ENCODE measurements around the gene YPEL2.

DNA sequence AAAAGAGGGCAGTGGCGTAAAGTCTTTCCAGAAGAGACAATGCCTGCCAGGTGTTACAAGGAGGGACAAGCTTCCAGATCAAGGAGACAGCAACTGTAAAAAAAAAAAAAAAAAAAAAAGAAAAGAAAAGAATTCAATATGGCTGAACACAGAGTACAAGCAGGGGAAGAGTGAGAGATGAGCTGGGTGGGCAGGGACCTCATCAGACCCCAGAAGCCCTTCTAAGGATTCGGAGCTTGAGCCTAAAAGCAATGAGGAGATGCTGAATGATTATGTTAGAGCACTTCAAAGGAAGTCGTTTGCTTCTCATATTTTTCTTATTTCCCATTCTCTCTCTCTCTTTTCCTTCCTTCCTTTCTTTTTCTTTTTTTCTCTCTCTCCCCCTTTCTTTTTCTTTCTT, 103.0 kb downstream of the YPEL2 start:
- TF ChIP-seq POLR2A (IDR thresholded peaks at IDR 0.05): no peak
- TF ChIP-seq, protein P1, sequence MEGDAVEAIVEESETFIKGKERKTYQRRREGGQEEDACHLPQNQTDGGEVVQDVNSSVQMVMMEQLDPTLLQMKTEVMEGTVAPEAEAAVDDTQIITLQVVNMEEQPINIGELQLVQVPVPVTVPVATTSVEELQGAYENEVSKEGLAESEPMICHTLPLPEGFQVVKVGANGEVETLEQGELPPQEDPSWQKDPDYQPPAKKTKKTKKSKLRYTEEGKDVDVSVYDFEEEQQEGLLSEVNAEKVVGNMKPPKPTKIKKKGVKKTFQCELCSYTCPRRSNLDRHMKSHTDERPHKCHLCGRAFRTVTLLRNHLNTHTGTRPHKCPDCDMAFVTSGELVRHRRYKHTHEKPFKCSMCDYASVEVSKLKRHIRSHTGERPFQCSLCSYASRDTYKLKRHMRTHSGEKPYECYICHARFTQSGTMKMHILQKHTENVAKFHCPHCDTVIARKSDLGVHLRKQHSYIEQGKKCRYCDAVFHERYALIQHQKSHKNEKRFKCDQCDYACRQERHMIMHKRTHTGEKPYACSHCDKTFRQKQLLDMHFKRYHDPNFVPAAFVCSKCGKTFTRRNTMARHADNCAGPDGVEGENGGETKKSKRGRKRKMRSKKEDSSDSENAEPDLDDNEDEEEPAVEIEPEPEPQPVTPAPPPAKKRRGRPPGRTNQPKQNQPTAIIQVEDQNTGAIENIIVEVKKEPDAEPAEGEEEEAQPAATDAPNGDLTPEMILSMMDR (IDR thresholded peaks at IDR 0.05): no peak

All from prostate gland (tissue), 2 donors.